ENCODE data around the gene TMEM191B.
"Not testable (repeated sequence)": the region's sequence is repeated elsewhere in the genome, so short reads cannot be mapped to it uniquely, and the experiment has no call there.

DNA sequence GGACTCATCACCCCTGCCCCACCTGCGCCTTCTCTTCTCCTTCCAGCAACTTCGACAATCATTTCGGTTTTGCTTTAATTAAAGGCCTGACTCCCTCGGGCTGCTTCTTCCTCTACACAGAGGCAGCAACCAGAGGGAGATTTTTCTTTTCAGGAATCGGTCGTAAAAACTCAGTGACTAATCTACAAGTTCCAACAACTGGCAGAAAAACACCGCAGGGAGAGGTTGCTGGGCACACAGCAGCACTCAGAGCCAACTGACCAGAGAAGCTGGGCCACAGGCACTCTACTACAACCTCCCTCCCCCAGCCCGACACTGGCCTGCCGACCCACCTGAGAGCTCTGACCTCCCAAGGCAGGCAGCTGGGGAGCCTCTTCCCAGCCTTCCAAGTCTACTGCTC, 48.1 kb downstream of the TMEM191B start:
- not testable (repeated sequence) for TF ChIP-seq CTCF (IDR thresholded peaks at IDR 0.05; ENCODE audit: low read depth, low read length); POLR2A (IDR thresholded peaks at IDR 0.05; ENCODE audit: extremely low read depth, insufficient read length); MYC (IDR thresholded peaks at IDR 0.05; ENCODE audit: low read depth, low read length)
- TF ChIP-seq, protein P1, sequence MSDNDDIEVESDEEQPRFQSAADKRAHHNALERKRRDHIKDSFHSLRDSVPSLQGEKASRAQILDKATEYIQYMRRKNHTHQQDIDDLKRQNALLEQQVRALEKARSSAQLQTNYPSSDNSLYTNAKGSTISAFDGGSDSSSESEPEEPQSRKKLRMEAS (IDR thresholded peaks at IDR 0.05; ENCODE audit: low read depth, low read length): not testable (repeated sequence)
